GM10248 (cell line): ENCODE data around the gene WDR91.

Experiments
- CTCF ChIA-PET: fragments of 300-600 bp; sonication (Branson Sonifier 250); formaldehyde crosslinking; extraction: SDS; loops from one replicate; lab custom pipeline; 2021; ENCODE audit warnings: antibody characterized with exemption; lab: Yijun Ruan, JAX
- POLR2A ChIA-PET: fragments of 350-650 bp; sonication (Branson Sonifier 250); formaldehyde crosslinking; extraction: SDS; loops from one replicate; lab custom pipeline; 2020; ENCODE audit warnings: antibody characterized with exemption; lab: Yijun Ruan, JAX
- DNase-seq: peaks from one replicate; pipeline ENCODE4 v3.0.0; 2012; ENCODE audit errors: extremely low spot score
- TF ChIP-seq, protein P1 (sequence below): IDR thresholded peaks from 2 replicates; pipeline ENCODE4 v1.5.1; 2012; ENCODE audit warnings: mild to moderate bottlenecking, low read depth; ENCODE audit errors: extremely low read depth, missing control alignments, control extremely low read depth

WDR91 gene

DNA sequence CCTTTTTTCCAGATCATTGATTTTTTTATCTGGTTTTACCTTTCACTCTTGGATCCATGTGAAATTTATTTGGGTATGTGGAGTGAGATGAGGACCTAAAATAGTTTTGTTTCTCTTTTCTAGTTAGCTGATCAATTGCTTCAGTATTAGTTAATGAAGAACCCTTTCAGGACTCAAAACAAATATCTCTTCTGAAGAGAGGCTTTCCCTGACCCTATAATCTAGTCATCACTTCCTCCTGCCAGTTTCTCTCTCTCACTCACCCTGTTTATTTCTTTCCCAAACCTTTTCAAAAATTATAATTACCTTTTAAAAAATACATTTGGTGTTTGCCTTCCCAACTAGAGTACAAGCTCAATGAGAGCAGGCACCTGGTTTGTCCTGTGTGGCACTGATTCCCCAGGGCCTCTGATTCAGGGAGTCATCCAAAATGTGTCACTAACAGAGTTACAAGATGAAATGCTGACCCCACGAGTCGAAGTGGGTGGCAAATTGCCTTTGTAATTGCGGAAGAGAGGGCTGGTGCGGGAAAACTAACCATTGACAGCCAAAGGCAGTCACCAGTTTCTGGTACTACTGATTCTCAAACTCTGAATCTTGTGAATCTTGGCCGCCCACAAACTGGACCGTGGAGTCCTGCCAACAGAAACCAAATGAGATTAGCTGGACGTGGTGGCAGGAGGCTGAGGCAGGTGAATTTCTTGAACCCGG lies 61.1 kb downstream of the WDR91 start:
- TF ChIP-seq, protein P1, sequence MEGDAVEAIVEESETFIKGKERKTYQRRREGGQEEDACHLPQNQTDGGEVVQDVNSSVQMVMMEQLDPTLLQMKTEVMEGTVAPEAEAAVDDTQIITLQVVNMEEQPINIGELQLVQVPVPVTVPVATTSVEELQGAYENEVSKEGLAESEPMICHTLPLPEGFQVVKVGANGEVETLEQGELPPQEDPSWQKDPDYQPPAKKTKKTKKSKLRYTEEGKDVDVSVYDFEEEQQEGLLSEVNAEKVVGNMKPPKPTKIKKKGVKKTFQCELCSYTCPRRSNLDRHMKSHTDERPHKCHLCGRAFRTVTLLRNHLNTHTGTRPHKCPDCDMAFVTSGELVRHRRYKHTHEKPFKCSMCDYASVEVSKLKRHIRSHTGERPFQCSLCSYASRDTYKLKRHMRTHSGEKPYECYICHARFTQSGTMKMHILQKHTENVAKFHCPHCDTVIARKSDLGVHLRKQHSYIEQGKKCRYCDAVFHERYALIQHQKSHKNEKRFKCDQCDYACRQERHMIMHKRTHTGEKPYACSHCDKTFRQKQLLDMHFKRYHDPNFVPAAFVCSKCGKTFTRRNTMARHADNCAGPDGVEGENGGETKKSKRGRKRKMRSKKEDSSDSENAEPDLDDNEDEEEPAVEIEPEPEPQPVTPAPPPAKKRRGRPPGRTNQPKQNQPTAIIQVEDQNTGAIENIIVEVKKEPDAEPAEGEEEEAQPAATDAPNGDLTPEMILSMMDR = no peak
- POLR2A ChIA-PET = interaction anchor here (0.9 kb wide), 1 partner anchor 10 kb away, joined by 3 read pairs; no protein-coding TSS in a partner anchor
- CTCF ChIA-PET = interaction anchor here (0.9 to 6.1 kb wide), 6 partner anchors 9 to 164 kb away, joined by 3 to 38 read pairs (median 3); partner anchors contain the start of gene CYREN
- no peak for DNase-seq

DNA sequence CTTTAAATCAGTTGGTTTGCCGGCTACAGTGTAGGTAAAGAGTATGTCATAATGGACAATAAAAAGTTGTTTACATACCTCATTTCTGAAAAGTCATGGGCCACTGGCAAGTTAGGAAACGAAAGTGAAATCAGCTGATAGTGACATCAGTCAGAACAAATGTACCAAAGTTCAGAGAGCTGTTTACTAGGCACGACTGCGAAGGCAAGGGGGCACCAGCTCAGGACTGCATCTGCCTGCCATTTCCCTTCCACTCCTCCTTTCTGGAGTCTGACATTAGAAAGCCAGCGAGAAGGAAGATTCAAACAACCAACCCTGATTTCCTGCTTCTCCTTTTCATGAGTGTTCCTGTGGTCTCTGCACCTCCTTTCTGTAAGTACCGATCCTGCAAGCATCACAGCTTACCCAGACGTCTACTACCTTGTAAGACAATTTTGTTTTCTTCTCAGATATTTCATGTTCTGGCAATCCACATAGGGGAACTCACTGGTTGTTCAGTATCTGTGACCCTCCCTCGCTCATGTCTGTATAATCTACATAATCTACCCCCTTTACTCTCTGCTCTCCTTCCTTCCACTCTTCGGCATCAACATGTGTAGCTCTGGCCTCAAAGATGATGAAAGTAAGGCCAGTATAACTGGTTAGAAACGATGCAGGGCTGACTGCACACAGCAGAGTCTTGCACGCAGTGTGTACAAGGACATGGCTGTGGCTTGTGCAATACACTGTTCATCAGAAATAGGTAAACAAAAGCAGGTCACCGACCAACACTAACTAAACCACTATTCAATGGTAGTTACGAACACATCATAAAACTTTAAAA lies 63.2 kb downstream of the WDR91 start, which contains the start of gene TMEM140:
Gene TMEM140 (plus strand): TSS at position 174 of the 823 bp plus-strand sequence. CDS start 16,370 bp downstream, outside the sequence.
- CTCF ChIA-PET = interaction anchor here (0.9 to 6.1 kb wide), 8 partner anchors 11 to 161 kb away, joined by 3 to 38 read pairs (median 8); partner anchors contain the start of genes AGBL3 and CYREN
- TF ChIP-seq, protein P1 = no peak
- POLR2A ChIA-PET = interaction anchor here (0.8 to 2.2 kb wide), 3 partner anchors 10 to 153 kb away, joined by 3 to 7 read pairs (median 4); no protein-coding TSS in a partner anchor
- DNase-seq = peak; percentile 54

DNA sequence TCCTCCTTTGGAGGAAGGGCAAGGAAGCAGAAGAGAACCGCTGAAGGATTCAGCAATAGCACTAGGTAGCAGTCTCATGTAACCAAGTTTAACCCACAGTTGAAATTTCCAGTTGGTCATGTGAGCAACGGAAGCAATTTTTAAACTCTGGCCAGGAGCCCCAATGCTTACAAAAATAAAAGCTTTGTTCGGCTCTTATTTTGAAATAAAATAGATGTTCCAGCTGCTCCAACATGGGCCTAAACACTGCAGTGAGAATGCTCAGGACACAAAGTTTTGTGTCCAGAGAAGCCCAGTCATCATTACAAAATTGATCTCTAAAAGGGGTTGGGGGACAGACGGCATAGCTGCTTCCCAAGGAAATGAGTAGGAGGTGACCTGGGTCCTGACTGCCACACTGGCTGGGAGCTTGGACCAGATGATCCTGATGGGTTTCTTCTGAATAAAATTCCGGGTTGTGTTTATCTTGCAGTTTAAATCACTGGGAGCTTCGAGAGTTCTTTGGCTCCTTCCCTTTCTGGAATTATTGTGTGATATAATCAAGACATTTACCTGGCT lies 63.9 kb downstream of the WDR91 start:
- TF ChIP-seq, protein P1 = no peak
- ChIA-PET CTCF (interaction anchor here (0.9 to 6.1 kb wide), 8 partner anchors 12 to 160 kb away, joined by 3 to 38 read pairs (median 8); partner anchors contain the start of genes AGBL3 and CYREN), POLR2A (interaction anchor here (0.8 to 2.2 kb wide), 3 partner anchors 11 to 152 kb away, joined by 3 to 7 read pairs (median 4); no protein-coding TSS in a partner anchor)
- DNase-seq = no peak

DNA sequence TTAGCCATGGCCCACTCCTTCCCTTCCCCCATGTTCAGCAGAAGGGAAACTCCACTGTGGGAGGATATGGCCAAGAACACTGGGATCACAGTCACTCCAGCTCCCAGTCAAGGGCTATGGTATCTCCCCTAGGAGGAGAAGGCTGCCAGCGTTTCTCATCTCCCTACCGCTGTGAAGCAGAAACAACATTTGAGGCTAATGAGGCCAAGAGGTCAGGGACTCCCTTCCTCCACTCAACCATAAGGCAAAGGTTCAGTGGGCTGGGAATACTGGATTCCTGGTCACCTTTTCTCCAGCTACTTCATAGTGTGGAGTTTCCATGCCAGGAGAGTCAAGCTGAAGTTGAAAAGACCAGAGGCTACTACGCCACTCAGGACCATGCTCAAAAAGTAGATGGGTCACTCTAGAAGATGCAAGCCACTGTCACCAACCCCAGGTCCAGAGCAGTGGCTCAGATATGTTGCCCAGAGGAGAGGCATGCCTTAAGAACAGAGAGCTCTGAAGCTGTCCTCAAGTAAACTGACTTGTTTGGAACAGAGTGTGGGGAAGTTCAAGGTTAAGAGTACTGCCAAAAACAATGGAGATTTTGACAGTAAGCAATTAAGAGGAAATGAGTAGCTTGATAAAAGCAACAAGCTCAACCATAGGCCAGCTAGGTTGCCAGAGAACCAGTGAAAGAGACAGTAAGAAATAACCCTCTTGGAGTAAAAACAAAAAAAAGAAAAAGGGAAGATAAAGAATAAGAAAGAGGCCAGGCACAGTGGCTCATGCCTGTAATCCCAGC lies 67.2 kb downstream of the WDR91 start:
- TF ChIP-seq, protein P1 = no peak
- ChIA-PET POLR2A (no interaction called here), CTCF (interaction anchor here (0.9 to 2.6 kb wide), 6 partner anchors 9 to 157 kb away, joined by 3 to 9 read pairs (median 3); partner anchors contain the start of gene CYREN)
- no peak for DNase-seq
